ENCODE measurements around the gene SH3GL1. TPM values are rescaled to one million over a fixed set of nuclear protein-coding genes. Genes with fewer than 3 reads are reported as not detected.

The SH3GL1 gene
- polyA plus RNA-seq, 1 of the 3 experiments (the other 2 are of a cell fraction) = 82.8 TPM

GRCh38 chr19:4376991-4377781 lies 23.2 kb downstream of the SH3GL1 start:
- H3F3A ChIP-seq (replicated peaks; ENCODE audit: insufficient read depth) = peaks cover 12% of the 10 kb centered on the region
- ChIA-PET POLR2A (no interaction called here), CTCF (interaction anchor here (0.8 to 4.8 kb wide), 6 partner anchors 10 to 35 kb away, joined by 3 to 16 read pairs (median 4); partner anchors contain the start of genes MPND and SH3GL1)
- no peaks in the 10 kb centered on the region for H3K36me3 ChIP-seq (replicated peaks in 1 of 2; ENCODE audit: control insufficient read depth in 1 of 2, insufficient read depth in 2 of 2, low read length in 1 of 2)
- H3K9me2 ChIP-seq = no peaks in the 10 kb centered on the region
- WGBS (ENCODE audit: low lambda C conversion rate) = 62% methylated on average over 12 of the region's 23 CpGs
- H4K20me1 ChIP-seq (ENCODE audit: insufficient read depth) = peaks cover 44% of the 10 kb centered on the region
- H3K9ac ChIP-seq = no peak overlapping the region
- TF ChIP-seq MEF2A (IDR thresholded peaks at IDR 0.05; ENCODE audit: borderline replicate concordance, low read depth) (no peak), FOSL2 (IDR thresholded peaks at IDR 0.05; ENCODE audit: borderline replicate concordance, low read depth) (peak; percentile 14; the same call in 1 of the 2 replicates)
- H3K27ac ChIP-seq (ENCODE audit: low read depth in 2 of 2, low read length in 1 of 2) = peak overlapping the region; percentile 8 to 80; a peak in 3 of 4 replicates
- no peak overlapping the region for H2AFZ ChIP-seq (ENCODE audit: low read depth)
- H3K4me3 ChIP-seq (ENCODE audit: low read depth in 2 of 2, low read length in 1 of 2) = no peak overlapping the region
- peak overlapping the region; percentile 15; the same call in 1 of the 2 replicates for H3K4me2 ChIP-seq
- H3K79me2 ChIP-seq (ENCODE audit: insufficient read depth) = peaks cover 87% of the 10 kb centered on the region
- H3K27me3 ChIP-seq (ENCODE audit: insufficient read depth) = no peaks in the 10 kb centered on the region
- no peak for DNase-seq
- no peaks in the 10 kb centered on the region for H3K9me3 ChIP-seq
- H3K4me1 ChIP-seq (ENCODE audit: control insufficient read depth in 1 of 2, insufficient read depth in 2 of 2, low read depth in 1 of 2, low read length in 1 of 2) = peaks cover 33 to 63% of the 10 kb centered on the region in 2 experiments

DNA sequence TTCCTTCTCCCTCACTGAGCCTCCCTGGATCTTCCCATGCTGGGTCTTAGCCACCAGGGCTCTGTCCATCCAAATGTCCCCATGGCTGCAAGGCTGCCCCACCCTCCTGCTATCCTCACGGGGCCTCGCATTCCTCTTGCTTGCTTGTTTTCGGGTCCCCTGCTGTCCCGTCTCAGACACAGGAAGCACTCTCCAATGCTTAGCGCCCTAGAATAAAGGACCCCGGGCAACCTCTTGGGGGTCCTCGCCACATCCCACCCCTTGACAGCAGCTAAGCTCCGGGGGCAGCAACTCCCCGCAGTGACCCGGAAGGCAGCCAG lies 23.7 kb downstream of the SH3GL1 start:
- ChIA-PET CTCF (interaction anchor here (0.7 to 4.8 kb wide), 7 partner anchors 9 to 109 kb away, joined by 3 to 16 read pairs (median 4); partner anchors contain the start of genes MPND and SH3GL1), POLR2A (no interaction called here)
- no peaks in the 10 kb centered on the region for H3K27me3 ChIP-seq (ENCODE audit: insufficient read depth)
- H3K4me1 ChIP-seq (ENCODE audit: control insufficient read depth in 1 of 2, insufficient read depth in 2 of 2, low read depth in 1 of 2, low read length in 1 of 2) = peaks cover 33 to 68% of the 10 kb centered on the region in 2 experiments
- H2AFZ ChIP-seq (ENCODE audit: low read depth) = no peak overlapping the region
- H3K9me2 ChIP-seq = no peaks in the 10 kb centered on the region
- peaks cover 12% of the 10 kb centered on the region for H3F3A ChIP-seq (replicated peaks; ENCODE audit: insufficient read depth)
- no peak overlapping the region for H3K4me3 ChIP-seq (ENCODE audit: low read depth in 2 of 2, low read length in 1 of 2)
- no peak for DNase-seq
- H4K20me1 ChIP-seq (ENCODE audit: insufficient read depth) = peaks cover 41% of the 10 kb centered on the region
- no peak overlapping the region for H3K9ac ChIP-seq
- no peak for TF ChIP-seq ZBTB33 (IDR thresholded peaks at IDR 0.05; ENCODE audit: borderline replicate concordance, low read depth)
- TF ChIP-seq RFX5 (IDR thresholded peaks at IDR 0.05; ENCODE audit: low read length) = no peak
- no peak for TF ChIP-seq JUND (IDR thresholded peaks at IDR 0.05)
- no peak for TF ChIP-seq CHD2 (IDR thresholded peaks at IDR 0.05; ENCODE audit: low read length, partially characterized antibody)
- no peak for TF ChIP-seq FOXJ3 (CRISPR knock-in tag; IDR thresholded peaks at IDR 0.05)
- TF ChIP-seq ELF1 (IDR thresholded peaks at IDR 0.05) = no peak
- no peak for TF ChIP-seq FOXM1 (IDR thresholded peaks at IDR 0.05; ENCODE audit: low read depth)
- no peaks in the 10 kb centered on the region for H3K9me3 ChIP-seq
- peaks cover 88% of the 10 kb centered on the region for H3K79me2 ChIP-seq (ENCODE audit: insufficient read depth)
- H3K36me3 ChIP-seq (replicated peaks in 1 of 2; ENCODE audit: control insufficient read depth in 1 of 2, insufficient read depth in 2 of 2, low read length in 1 of 2) = no peaks in the 10 kb centered on the region
- H3K27ac ChIP-seq (ENCODE audit: low read depth in 2 of 2, low read length in 1 of 2) = peak overlapping the region; percentile 8 to 80; a peak in 2 of 4 replicates
- H3K4me2 ChIP-seq = 0 out of 2 replicates have a peak overlapping the region, but pooled peaks have one; percentile 15
- 93% methylated on average over 10 of the region's 10 CpGs for WGBS (ENCODE audit: low lambda C conversion rate)
